ENCODE results near the gene CATSPERD.
"Not testable (repeated sequence)": the region's sequence is repeated elsewhere in the genome, so short reads cannot be mapped to it uniquely, and the experiment has no call there.

The CATSPERD gene

DNA sequence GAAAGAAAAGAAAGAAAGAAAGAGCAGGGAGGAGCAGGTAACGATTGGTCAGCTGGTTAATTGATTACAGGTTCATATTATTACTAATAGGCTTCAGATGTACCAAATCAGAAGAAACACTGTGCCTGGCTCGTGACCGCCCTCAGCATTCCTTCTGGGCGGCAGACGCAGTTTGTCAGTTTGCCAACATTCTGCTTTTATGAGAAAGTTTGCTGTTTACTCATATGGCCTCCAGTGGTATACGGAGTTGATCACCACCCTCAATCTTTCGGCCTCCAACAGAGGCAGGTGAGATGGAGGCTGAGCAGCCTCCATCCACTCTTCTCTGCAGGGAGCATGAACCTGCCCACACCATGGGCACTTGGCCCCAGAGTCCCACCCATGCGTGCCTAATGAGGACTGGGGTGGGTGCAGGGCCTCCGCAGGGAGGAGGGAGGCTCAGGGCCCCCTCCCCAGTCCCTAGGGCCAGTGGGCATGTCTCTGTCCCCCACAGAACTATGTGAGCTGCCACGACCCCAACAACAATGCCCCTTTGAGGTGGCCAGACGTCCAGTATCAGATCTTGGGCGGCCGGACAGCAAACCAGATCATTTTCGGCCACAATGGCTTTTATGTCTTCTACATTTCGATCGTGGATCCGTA is 55.4 kb downstream of the CATSPERD start:
- peak; percentile 10 for DNase-seq (ENCODE audit: low read depth)
- H3K4me3 ChIP-seq (ENCODE audit: low read depth, low read length) = no peak overlapping the region

- H3K4me3 ChIP-seq (ENCODE audit: low read depth, low read length) = no peak overlapping the region
- no peak for DNase-seq (ENCODE audit: low read depth)
Observed at GRCh38 chr19:5778402-5778801, 58.0 kb downstream of the CATSPERD start.

- not testable (repeated sequence) for H3K4me3 ChIP-seq (ENCODE audit: low read depth, low read length); DNase-seq (ENCODE audit: low read depth)
Observed at GRCh38 chr19:5780916-5781315, 60.5 kb downstream of the CATSPERD start.

- no peak overlapping the region for H3K4me3 ChIP-seq (ENCODE audit: low read depth, low read length)
- no peak for DNase-seq (ENCODE audit: low read depth)
Observed at GRCh38 chr19:5782322-5782721, 61.9 kb downstream of the CATSPERD start.

DNA sequence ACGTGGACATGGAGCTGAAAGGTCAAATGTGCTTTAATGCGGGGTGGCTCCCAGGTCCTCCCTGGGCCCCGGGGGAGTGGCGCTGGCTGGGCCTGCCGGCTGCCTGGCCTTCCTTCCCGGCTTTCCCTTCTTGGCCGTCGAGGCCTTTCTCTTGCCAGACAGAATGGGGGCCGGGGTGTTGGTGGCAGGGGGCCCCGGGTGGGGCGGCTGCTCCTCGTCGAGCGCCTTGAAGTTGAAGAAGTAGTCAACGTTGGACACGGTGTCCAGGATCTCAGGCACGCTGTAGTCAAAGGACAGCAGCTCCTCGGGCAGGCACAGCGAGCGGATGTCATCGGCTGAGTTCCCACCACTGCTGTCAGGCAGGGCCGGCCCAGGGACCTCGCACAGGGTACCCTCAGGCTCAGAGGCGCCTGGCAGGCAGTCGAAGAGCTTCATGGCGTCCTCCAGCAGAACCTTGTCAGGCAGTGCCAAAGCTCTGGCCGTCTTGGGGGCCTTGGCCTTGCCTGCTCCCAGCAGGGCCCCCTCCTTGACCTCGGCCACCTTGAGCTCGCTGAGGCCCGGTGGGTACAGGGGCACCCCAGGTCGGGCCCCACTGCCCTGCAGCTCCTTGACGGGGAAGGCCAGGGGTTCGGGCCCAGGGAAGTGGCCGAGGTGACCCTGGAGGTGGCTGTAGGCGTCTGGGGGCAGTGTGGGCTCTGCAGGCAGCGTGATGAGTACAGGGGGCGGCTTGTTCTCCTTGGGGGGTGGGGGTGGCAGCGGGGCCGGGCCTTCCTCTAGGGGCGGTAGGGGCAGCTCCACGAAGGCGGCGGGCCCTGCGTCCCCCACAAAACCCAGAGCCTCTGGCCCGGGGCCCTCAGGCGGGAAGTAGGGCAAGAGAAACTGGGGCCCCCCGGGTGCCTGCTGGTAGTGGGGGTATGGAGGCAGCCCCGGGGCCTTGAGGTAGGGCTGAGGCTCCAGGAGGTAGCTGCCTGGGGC is 62.8 kb downstream of the CATSPERD start:
- DNase-seq (ENCODE audit: low read depth) = no peak

DNA sequence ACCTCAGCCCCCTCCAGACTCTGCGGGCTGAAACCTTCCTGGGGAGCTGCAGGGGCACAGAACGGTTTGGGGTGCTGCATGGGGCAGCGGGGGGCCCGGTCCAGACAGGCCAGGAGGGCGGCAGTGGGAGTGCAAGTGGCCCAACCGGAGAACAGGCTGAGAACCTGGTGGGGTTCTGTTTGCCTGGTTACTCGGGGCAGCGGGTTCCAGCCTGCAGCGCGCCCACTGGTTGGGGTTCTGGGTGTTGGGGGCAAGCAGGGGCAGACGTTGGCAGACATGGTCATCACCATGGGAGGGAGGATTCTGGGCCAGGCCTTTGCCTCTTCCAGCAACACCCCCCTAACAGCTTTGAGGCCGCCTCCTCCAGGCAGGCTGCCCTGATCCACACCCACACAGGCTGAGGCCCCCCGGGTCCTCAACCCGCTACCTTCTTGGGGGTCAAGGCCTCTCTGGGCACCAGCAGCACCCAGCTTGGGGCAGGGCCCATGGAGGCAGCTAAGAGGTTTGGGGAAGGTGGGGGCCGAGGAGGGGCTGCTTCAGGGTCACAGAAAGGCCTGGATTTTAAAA is 64.2 kb downstream of the CATSPERD start, which contains the start of gene PRR22:
Gene PRR22, minus strand, starts transcription at position 166 of the 567 bp plus-strand sequence. Its CDS starts 86 bp downstream, at position 80.
- no peak for DNase-seq (ENCODE audit: low read depth)
- H3K4me3 ChIP-seq (ENCODE audit: low read depth, low read length) = no peak within 1 kb of the TSS

More for the DNA sequence above, 62.8 kb downstream of the CATSPERD start:
- no peak overlapping the region for H3K4me3 ChIP-seq (ENCODE audit: low read depth, low read length)

- DNase-seq (ENCODE audit: low read depth) = no peak
- no peak overlapping the region for H3K4me3 ChIP-seq (ENCODE audit: low read depth, low read length)
Observed at GRCh38 chr19:5785423-5785822, 65.0 kb downstream of the CATSPERD start.

GRCh38 chr19:5786593-5787408 is 66.4 kb downstream of the CATSPERD start:
- no peak overlapping the region for H3K4me3 ChIP-seq (ENCODE audit: low read depth, low read length)
- no peak for DNase-seq (ENCODE audit: low read depth)

GRCh38 chr19:5787409-5788182 is 67.2 kb downstream of the CATSPERD start:
- DNase-seq (ENCODE audit: low read depth) = no peak
- no peak overlapping the region for H3K4me3 ChIP-seq (ENCODE audit: low read depth, low read length)

DNA sequence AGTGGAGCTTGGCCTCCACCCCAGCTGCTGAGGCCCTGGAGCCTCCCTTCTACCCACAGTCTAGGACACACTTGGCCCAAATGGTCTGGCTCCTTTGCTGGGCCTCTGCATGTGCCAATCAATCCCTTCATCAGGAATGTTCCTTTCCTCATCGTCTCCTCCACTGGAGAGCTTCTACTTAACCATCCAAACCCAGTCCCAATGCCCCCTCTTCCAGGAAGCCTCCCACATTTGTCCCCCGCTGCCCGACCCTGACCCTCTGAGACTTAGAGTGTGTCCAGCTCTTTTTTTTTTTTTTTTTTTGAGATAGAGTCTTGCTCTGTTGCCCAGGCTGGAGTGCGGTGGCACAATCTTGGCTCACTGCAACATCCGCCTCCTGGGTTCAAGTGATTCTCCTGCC is 68.0 kb downstream of the CATSPERD start:
- no peak for DNase-seq (ENCODE audit: low read depth)
- no peak overlapping the region for H3K4me3 ChIP-seq (ENCODE audit: low read depth, low read length)

DNA sequence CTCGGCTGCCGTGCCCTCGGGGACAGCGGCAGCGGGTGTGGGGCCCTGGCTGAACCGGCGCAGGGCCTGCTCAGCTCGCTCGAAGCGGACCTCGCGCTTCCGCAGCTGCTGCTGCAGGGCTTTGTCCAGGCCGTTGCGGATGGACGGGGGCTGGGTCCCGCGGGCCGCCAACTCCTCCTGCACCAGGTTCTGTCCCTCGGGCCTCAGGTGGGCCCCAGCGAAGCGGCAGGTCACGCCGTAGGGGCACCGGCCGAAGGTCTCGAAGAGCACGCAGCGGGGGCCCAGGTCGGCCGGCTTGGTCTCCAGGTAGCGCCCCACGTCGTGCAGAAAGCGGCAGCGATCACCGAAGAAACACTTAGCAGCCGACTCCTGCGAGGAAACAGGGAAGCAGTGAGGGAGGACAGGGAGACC is 68.9 kb downstream of the CATSPERD start:
- no peak overlapping the region for H3K4me3 ChIP-seq (ENCODE audit: low read depth, low read length)

GRCh38 chr19:5789886-5790558 is 69.6 kb downstream of the CATSPERD start:
- peak overlapping the region; percentile 92 for H3K4me3 ChIP-seq (ENCODE audit: low read depth, low read length)
- DNase-seq (ENCODE audit: low read depth) = no peak

More for the DNA sequence above, 68.9 kb downstream of the CATSPERD start:
- no peak for DNase-seq (ENCODE audit: low read depth)

DNA sequence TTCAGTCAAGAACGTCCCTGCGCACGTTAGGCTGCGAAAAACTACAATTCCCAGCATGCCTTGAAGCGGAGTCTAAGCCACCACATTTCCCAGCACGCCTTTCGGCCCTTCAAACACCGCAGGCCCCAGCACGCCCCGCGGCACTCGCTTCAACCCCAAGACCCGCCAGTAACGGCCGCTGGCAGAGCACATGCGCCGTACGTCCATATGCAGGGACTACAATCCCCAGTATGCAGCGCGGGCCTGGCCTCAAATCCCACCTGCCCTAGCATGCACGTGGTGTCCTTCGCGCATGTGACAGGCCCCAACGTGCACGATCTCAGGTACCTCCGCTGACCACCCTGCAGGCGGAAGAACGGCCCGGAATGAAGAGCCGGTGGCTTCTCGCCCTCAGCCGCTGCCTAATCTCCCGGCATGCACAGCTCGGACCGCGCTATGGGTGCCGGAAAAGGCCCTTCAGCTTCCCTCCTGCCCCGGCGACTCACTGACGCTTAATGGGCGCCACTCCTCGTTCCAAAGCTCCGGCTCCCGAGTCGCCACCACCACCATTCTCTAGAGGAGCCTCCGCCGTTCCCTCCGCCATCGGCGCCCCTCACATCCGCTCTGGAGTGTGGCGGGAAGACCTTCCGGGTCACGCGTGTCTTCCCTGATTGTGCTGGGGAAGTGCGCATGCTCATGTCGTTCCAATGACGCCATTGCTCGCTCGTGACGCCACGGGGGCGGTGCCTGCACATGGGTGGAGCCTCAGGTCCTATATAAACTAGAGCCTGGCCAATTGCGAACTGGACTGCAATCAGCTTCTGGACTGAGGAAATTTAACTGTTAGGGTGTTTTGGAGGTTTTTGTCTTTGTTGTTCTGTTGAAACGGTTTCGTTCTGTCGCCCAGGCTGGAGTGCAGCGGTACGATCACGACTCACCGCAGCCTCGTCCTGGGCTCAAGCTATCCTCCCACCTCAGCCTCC is 70.4 kb downstream of the CATSPERD start, which contains the start of gene DUS3L:
Gene DUS3L, minus strand, starts transcription at position 605 of the 962 bp plus-strand sequence. Its CDS starts 22 bp downstream, at position 583.
- peak; percentile 96 for DNase-seq (ENCODE audit: low read depth)
- H3K4me3 ChIP-seq (ENCODE audit: low read depth, low read length) = peak within 1 kb of the TSS; percentile 92

DNA sequence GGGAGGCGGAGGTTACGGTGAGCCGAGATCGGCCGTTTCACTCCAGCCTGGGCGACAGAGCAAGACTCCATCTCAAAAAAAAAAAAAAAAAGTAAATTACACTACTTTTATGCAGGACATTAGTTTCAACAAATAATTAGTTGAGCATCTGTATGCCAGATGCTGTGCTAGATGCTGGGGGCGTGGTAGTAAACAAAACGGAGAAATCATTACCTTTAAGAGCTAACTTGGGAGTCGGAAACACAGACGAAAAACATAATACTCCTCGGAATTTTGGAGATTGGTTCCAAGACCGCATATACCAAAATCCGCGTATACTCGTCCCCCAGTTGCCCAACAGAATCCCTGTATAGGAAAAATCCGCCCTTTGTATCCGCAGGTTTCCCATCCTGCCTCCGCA is 71.8 kb downstream of the CATSPERD start:
- H3K4me3 ChIP-seq (ENCODE audit: low read depth, low read length) = no peak overlapping the region
- no peak for DNase-seq (ENCODE audit: low read depth)

GRCh38 chr19:5793188-5793587 is 72.8 kb downstream of the CATSPERD start:
- H3K4me3 ChIP-seq (ENCODE audit: low read depth, low read length) = no peak overlapping the region
- DNase-seq (ENCODE audit: low read depth) = no peak

GRCh38 chr19:5795382-5795919 is 75.0 kb downstream of the CATSPERD start:
- no peak overlapping the region for H3K4me3 ChIP-seq (ENCODE audit: low read depth, low read length)
- no peak for DNase-seq (ENCODE audit: low read depth)

- no peak overlapping the region for H3K4me3 ChIP-seq (ENCODE audit: low read depth, low read length)
- DNase-seq (ENCODE audit: low read depth) = no peak
Observed at GRCh38 chr19:5798244-5798643, 77.8 kb downstream of the CATSPERD start.

All from skeletal muscle cell (primary cell).